Osteoblast (primary cell): ENCODE measurements around the gene NDUFAF5. TPM values are rescaled to one million over a fixed set of nuclear protein-coding genes. Genes with fewer than 3 reads are reported as not detected.

Source experiments
- DNase-seq: peaks from one replicate; pipeline ENCODE4 v3.0.0; 2011; ENCODE audit warnings: low spot score, mixed read lengths; ENCODE audit not compliant: insufficient read length; ENCODE audit errors: missing footprints
- H2AFZ ChIP-seq: 2 replicates; pipeline ENCODE4 v1.6.0; 2011; ENCODE audit warnings: mild to moderate bottlenecking, low read length
- H3K27ac ChIP-seq: 2 replicates; pipeline ENCODE4 v1.5.1; 2011; ENCODE audit warnings: mild to moderate bottlenecking, low read depth, low read length, moderate library complexity
- H3K27me3 ChIP-seq: 2 replicates; pipeline ENCODE4 v1.6.0; 2012; ENCODE audit warnings: mild to moderate bottlenecking, control low read depth, inconsistent platforms, low read length, moderate library complexity; ENCODE audit not compliant: insufficient read depth
- H3K36me3 ChIP-seq: 2 replicates; pipeline ENCODE4 v1.5.1; 2011; ENCODE audit warnings: mild to moderate bottlenecking, low read length, control low read depth, moderate library complexity; ENCODE audit not compliant: insufficient read depth
- H3K4me1 ChIP-seq: 2 replicates; pipeline ENCODE4 v1.5.1; 2011; ENCODE audit warnings: mild to moderate bottlenecking, low read length, control low read depth, moderate library complexity; ENCODE audit not compliant: insufficient read depth
- H3K4me2 ChIP-seq: 2 replicates; pipeline ENCODE4 v1.6.0; 2011; ENCODE audit warnings: mild to moderate bottlenecking, low read length; ENCODE audit not compliant: insufficient read depth
- H3K4me3 ChIP-seq: fragments of 200-600 bp; sonication (generic); 3 replicates; pipeline ENCODE4 v1.5.1; 2012; ENCODE audit warnings: mild to moderate bottlenecking, low read length, inconsistent platforms; ENCODE audit not compliant: insufficient read depth
- H3K79me2 ChIP-seq: 2 replicates; pipeline ENCODE4 v1.6.0; 2012; ENCODE audit warnings: mild to moderate bottlenecking, low read length, control low read depth, inconsistent platforms; ENCODE audit not compliant: insufficient read depth
- H3K9me3 ChIP-seq: 2 replicates; pipeline ENCODE4 v1.5.1; 2011; ENCODE audit warnings: low read depth, low read length, control low read depth
- H4K20me1 ChIP-seq: 2 replicates; pipeline ENCODE4 v1.6.0; 2012; ENCODE audit warnings: mild to moderate bottlenecking, low read length, control low read depth; ENCODE audit not compliant: insufficient read depth
- total RNA-seq: library from RNA; depleted of rRNA; stranded (reverse); fragments of >200 nt; gene quantifications from 2 replicates; pipeline ENCODE4 v1.2.3, GENCODE V29; 2012
- TF ChIP-seq, protein P1 (sequence below): IDR thresholded peaks from 2 replicates; pipeline ENCODE4 v1.5.1; 2011; ENCODE audit warnings: mild to moderate bottlenecking, low read depth, low read length, moderate library complexity; ENCODE audit errors: extremely low read depth

The NDUFAF5 gene
- total RNA-seq, 1 donor = 12.3 TPM

DNA sequence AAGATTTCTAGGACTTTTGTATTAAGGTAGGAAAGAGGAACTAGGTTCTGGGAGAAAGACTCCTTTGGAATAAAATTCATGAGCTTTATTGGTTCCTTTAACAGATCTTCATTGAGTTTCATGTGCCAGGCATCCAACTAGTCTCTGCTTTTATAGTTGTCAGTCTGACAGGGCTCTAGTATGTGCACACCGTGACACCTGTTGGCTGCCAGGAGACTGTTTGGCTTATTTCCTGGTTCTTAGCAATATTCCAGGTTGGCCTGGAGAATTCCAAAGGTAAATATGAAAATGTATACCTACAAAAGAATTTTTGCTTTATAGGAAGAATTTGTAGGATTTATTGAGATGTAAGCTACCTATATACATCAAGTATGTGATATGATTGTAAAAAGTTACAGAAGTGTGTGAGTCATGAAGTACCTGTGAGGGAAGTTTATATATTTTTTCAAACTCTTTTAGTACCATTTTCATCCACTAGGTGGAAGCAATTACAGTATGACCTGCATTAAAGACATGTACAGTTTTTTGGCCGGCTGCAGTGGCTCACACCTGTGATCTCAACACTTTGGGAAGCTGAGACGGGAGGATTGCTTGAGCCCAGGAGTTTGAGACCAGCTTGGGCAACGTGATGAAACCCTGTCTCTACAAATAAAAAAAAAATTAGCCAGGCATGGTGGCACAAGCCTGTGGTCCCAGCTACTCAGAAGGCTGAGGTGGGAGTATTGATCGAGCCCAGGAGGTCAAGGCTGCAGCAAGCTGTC lies 35.2 kb downstream of the NDUFAF5 start:
- no peak overlapping the region for H3K4me3 ChIP-seq
- no peaks in the 10 kb centered on the region for H3K27me3 ChIP-seq
- H3K9me3 ChIP-seq = no peaks in the 10 kb centered on the region
- peaks cover 32% of the 10 kb centered on the region for H3K36me3 ChIP-seq
- no peaks in the 10 kb centered on the region for H3K79me2 ChIP-seq
- peak; percentile 61 for DNase-seq
- H2AFZ ChIP-seq = no peak overlapping the region
- no peaks in the 10 kb centered on the region for H3K4me1 ChIP-seq
- H3K4me2 ChIP-seq = no peak overlapping the region
- no peak overlapping the region for H3K27ac ChIP-seq
- TF ChIP-seq, protein P1, sequence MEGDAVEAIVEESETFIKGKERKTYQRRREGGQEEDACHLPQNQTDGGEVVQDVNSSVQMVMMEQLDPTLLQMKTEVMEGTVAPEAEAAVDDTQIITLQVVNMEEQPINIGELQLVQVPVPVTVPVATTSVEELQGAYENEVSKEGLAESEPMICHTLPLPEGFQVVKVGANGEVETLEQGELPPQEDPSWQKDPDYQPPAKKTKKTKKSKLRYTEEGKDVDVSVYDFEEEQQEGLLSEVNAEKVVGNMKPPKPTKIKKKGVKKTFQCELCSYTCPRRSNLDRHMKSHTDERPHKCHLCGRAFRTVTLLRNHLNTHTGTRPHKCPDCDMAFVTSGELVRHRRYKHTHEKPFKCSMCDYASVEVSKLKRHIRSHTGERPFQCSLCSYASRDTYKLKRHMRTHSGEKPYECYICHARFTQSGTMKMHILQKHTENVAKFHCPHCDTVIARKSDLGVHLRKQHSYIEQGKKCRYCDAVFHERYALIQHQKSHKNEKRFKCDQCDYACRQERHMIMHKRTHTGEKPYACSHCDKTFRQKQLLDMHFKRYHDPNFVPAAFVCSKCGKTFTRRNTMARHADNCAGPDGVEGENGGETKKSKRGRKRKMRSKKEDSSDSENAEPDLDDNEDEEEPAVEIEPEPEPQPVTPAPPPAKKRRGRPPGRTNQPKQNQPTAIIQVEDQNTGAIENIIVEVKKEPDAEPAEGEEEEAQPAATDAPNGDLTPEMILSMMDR = peak; percentile 49
- no peaks in the 10 kb centered on the region for H4K20me1 ChIP-seq

DNA sequence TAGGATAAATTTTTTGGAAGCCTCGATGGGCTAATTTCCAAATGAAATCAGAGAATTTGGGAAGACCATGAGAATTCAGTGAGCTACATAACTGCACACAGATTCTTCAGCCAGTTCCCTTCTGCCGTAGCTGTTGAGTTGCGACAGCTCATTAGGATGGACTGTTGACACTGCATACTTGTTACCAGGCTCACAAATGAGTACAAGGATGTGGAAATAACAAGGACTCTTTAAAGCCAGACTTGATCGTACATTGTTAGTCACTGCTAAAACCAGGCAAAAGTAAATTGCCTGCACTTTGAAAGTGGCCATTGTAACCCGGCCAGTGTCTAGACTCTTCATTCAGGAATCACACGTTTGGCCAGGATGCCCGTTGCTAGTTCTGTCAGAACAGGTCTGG lies 37.0 kb downstream of the NDUFAF5 start:
- Histone ChIP-seq H3K27ac (no peak overlapping the region), H2AFZ (no peak overlapping the region)
- no peak for DNase-seq

DNA sequence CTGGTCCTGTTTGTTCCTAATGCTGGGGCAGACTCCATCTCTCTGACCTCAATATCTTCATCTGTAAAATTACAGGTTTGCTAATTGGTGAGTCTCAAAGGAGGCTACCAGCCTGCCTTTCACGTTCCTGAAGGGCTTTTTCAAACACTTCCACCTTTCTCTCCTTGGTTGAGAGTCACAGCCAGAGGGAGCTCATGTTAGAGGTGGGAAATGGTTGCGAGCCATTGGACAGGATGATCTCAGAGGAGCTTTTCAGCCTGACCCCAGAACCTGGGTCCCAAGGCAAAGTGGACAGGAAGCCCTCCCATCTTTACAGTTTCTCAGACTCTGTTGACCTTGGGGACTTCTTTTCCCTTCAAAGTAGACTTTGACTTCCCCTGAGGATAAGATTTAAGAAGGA lies 37.6 kb downstream of the NDUFAF5 start:
- no peak for DNase-seq
- TF ChIP-seq, protein P1 = no peak
- no peaks in the 10 kb centered on the region for H3K9me3 ChIP-seq
- H3K4me1 ChIP-seq = no peaks in the 10 kb centered on the region
- H3K36me3 ChIP-seq = peaks cover 10% of the 10 kb centered on the region
- H3K79me2 ChIP-seq = no peaks in the 10 kb centered on the region
- no peaks in the 10 kb centered on the region for H4K20me1 ChIP-seq
- H2AFZ ChIP-seq = no peak overlapping the region
- H3K27me3 ChIP-seq = no peaks in the 10 kb centered on the region
- H3K4me3 ChIP-seq = no peak overlapping the region
- H3K27ac ChIP-seq = no peak overlapping the region
- H3K4me2 ChIP-seq = no peak overlapping the region

More for the DNA sequence above, 37.0 kb downstream of the NDUFAF5 start:
- peaks cover 16% of the 10 kb centered on the region for H3K36me3 ChIP-seq
- TF ChIP-seq, protein P1 = no peak
- H3K79me2 ChIP-seq = no peaks in the 10 kb centered on the region
- no peaks in the 10 kb centered on the region for H3K27me3 ChIP-seq
- no peak overlapping the region for H3K4me3 ChIP-seq
- H4K20me1 ChIP-seq = no peaks in the 10 kb centered on the region
- H3K9me3 ChIP-seq = no peaks in the 10 kb centered on the region
- H3K4me1 ChIP-seq = no peaks in the 10 kb centered on the region
- H3K4me2 ChIP-seq = no peak overlapping the region

DNA sequence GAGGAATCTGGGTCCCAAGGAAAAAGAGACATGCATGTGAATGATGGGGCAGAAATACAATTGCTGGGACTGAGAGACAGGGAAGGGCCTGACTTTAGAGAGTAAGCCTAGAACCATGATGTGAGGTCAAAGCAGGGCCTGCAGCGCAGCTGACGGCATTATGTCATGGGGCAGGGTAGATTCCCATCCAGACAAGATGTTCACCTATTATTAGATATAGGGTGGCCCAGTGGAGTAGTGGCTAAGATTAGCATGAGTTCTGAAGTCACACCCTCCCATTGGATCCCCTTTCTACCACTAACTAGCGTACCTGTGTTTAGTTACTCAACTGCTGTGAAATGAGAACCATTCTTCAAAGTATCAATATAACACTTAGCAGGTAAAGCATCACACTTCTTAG lies 39.6 kb downstream of the NDUFAF5 start:
- TF ChIP-seq, protein P1 = no peak
- Histone ChIP-seq H3K27ac (no peak overlapping the region), H3K27me3 (no peaks in the 10 kb centered on the region), H3K36me3 (no peaks in the 10 kb centered on the region), H3K4me2 (no peak overlapping the region), H2AFZ (no peak overlapping the region), H3K4me3 (no peak overlapping the region), H3K79me2 (no peaks in the 10 kb centered on the region), H4K20me1 (no peaks in the 10 kb centered on the region), H3K9me3 (no peaks in the 10 kb centered on the region), H3K4me1 (no peaks in the 10 kb centered on the region)
- no peak for DNase-seq
